ENCODE results near the gene FCER2. TPM values are rescaled to one million over a fixed set of nuclear protein-coding genes. Genes with fewer than 3 reads are reported as not detected.

The FCER2 gene
- total RNA-seq, 3 donors from 2014 or later (not counting 1 experiment from before 2014, with no cell fraction given), result 0.52 to 1.2 (median 1.0) TPM

GRCh38 chr19:7669641-7670040 is 32.3 kb downstream of the FCER2 start:
- Mint-ChIP-seq H3K27ac (no peak overlapping the region), H3K4me1 (peaks cover 8 to 12% of the 10 kb centered on the region in 2 donors), H3K4me3 (no peak overlapping the region), H3K9me3 (no peaks in the 10 kb centered on the region), H3K27me3 (ENCODE audit: low read depth in 2 of 2) (peaks cover 14 to 20% of the 10 kb centered on the region in 2 donors), H3K36me3 (no peaks in the 10 kb centered on the region)
- Histone ChIP-seq H3K27ac (ENCODE audit: low read length) (no peak overlapping the region), H3K36me3 (ENCODE audit: control insufficient read depth, insufficient read depth, low read length) (no peaks in the 10 kb centered on the region), H3K9me3 (ENCODE audit: control insufficient read depth, insufficient read depth, low read length) (peaks cover 2% of the 10 kb centered on the region), H3K27me3 (ENCODE audit: control insufficient read depth, insufficient read depth, low read length) (peaks cover 3% of the 10 kb centered on the region), H3K4me1 (ENCODE audit: control insufficient read depth, insufficient read depth, low read length) (peaks cover 24% of the 10 kb centered on the region), H3K4me3 (ENCODE audit: low read length) (no peak overlapping the region)
- no peak for DNase-seq
- no peak for TF ChIP-seq CTCF (IDR thresholded peaks at IDR 0.05)
- WGBS (ENCODE audit: insufficient coverage), result 55% methylated on average over 9 of the region's 9 CpGs
- no peak for ATAC-seq
- intact Hi-C loops (cut with micrococcal nuclease), result loop anchor here (10.0 kb wide), 1 partner anchor 315 kb away; no protein-coding TSS in a partner anchor

GRCh38 chr19:7668842-7669241 is 33.1 kb downstream of the FCER2 start, which contains the start of gene RETN:
RETN (plus strand) TSS chr19:7669049; CDS start chr19:7669327, 278 bp downstream.
- Mint-ChIP-seq H3K9me3 (no peaks in the 10 kb centered on the region), H3K27ac (no peak within 1 kb of the TSS), H3K36me3 (no peaks in the 10 kb centered on the region), H3K27me3 (ENCODE audit: low read depth in 2 of 2) (peaks cover 12 to 20% of the 10 kb centered on the region in 2 donors), H3K4me1 (peaks cover 6 to 8% of the 10 kb centered on the region in 2 donors), H3K4me3 (no peak within 1 kb of the TSS)
- peaks cover 19% of the 10 kb centered on the region for H3K4me1 ChIP-seq (ENCODE audit: control insufficient read depth, insufficient read depth, low read length)
- H3K27me3 ChIP-seq (ENCODE audit: control insufficient read depth, insufficient read depth, low read length), result peaks cover 3% of the 10 kb centered on the region
- H3K4me3 ChIP-seq (ENCODE audit: low read length), result no peak within 1 kb of the TSS
- no peaks in the 10 kb centered on the region for H3K36me3 ChIP-seq (ENCODE audit: control insufficient read depth, insufficient read depth, low read length)
- WGBS (ENCODE audit: insufficient coverage), result 61% methylated on average over 8 of the region's 9 CpGs
- ATAC-seq, result no peak
- TF ChIP-seq CTCF (IDR thresholded peaks at IDR 0.05), result no peak
- H3K27ac ChIP-seq (ENCODE audit: low read length), result no peak within 1 kb of the TSS
- intact Hi-C loops (cut with micrococcal nuclease), result no loop called here
- no peak for DNase-seq
- H3K9me3 ChIP-seq (ENCODE audit: control insufficient read depth, insufficient read depth, low read length), result no peaks in the 10 kb centered on the region

GRCh38 chr19:7665076-7665475 is 36.9 kb downstream of the FCER2 start:
- no peaks in the 10 kb centered on the region for H3K27me3 ChIP-seq (ENCODE audit: control insufficient read depth, insufficient read depth, low read length)
- DNase-seq, result no peak

More at GRCh38 chr19:7665076-7665475, 36.9 kb downstream of the FCER2 start:
- no peak for TF ChIP-seq CTCF (IDR thresholded peaks at IDR 0.05)
- Mint-ChIP-seq H3K27ac (no peak overlapping the region), H3K27me3 (ENCODE audit: low read depth in 2 of 2) (peaks cover 5 to 8% of the 10 kb centered on the region in 2 donors), H3K36me3 (no peaks in the 10 kb centered on the region), H3K4me1 (peaks cover 1 to 2% of the 10 kb centered on the region in 2 donors), H3K4me3 (no peak overlapping the region), H3K9me3 (no peaks in the 10 kb centered on the region)
- intact Hi-C loops (cut with micrococcal nuclease), result no loop called here
- Histone ChIP-seq H3K36me3 (ENCODE audit: control insufficient read depth, insufficient read depth, low read length) (no peaks in the 10 kb centered on the region), H3K4me1 (ENCODE audit: control insufficient read depth, insufficient read depth, low read length) (peaks cover 13% of the 10 kb centered on the region), H3K4me3 (ENCODE audit: low read length) (no peak overlapping the region), H3K9me3 (ENCODE audit: control insufficient read depth, insufficient read depth, low read length) (no peaks in the 10 kb centered on the region), H3K27ac (ENCODE audit: low read length) (no peak overlapping the region)
- 88% methylated on average over 2 of the region's 4 CpGs for WGBS (ENCODE audit: insufficient coverage)
- ATAC-seq, result no peak
